ENCODE measurements around the gene GJB5.

DNA sequence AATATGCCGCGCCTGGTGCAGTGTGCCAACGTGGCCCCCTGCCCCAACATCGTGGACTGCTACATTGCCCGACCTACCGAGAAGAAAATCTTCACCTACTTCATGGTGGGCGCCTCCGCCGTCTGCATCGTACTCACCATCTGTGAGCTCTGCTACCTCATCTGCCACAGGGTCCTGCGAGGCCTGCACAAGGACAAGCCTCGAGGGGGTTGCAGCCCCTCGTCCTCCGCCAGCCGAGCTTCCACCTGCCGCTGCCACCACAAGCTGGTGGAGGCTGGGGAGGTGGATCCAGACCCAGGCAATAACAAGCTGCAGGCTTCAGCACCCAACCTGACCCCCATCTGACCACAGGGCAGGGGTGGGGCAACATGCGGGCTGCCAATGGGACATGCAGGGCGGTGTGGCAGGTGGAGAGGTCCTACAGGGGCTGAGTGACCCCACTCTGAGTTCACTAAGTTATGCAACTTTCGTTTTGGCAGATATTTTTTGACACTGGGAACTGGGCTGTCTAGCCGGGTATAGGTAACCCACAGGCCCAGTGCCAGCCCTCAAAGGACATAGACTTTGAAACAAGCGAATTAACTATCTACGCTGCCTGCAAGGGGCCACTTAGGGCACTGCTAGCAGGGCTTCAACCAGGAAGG lies 30.5 kb downstream of the GJB5 start:
- TF ChIP-seq REST (IDR thresholded peaks at IDR 0.05; ENCODE audit: low read depth) (no peak), RAD21 (IDR thresholded peaks at IDR 0.05; ENCODE audit: low read depth) (no peak), EP300 (IDR thresholded peaks at IDR 0.05; ENCODE audit: borderline replicate concordance) (no peak), YY1 (IDR thresholded peaks at IDR 0.05; ENCODE audit: low read depth) (no peak), FOXM1 (IDR thresholded peaks at IDR 0.05; ENCODE audit: borderline replicate concordance, low read depth) (no peak), CREB1 (IDR thresholded peaks at IDR 0.05; ENCODE audit: low read depth) (no peak), TAF1 (IDR thresholded peaks at IDR 0.05; ENCODE audit: low read depth) (no peak), TEAD4 (IDR thresholded peaks at IDR 0.05) (no peak)
- TF ChIP-seq, protein P1, sequence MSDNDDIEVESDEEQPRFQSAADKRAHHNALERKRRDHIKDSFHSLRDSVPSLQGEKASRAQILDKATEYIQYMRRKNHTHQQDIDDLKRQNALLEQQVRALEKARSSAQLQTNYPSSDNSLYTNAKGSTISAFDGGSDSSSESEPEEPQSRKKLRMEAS (IDR thresholded peaks at IDR 0.05) = no peak

Data from Ishikawa (cell line).